GM12801 (cell line): ENCODE results near the gene FAAP100.

Source experiments
- CTCF ChIP-seq: IDR thresholded peaks from one replicate; pipeline ENCODE4 v1.5.1; 2011; ENCODE audit warnings: control low read depth; ENCODE audit not compliant: insufficient read length; ENCODE audit errors: extremely low read depth

The FAAP100 gene

GRCh38 chr17:81519284-81520020, 32.7 kb downstream of the FAAP100 start:
- TF ChIP-seq CTCF, result no peak

- TF ChIP-seq CTCF, result no peak
Measured at GRCh38 chr17:81518785-81519283, 33.3 kb downstream of the FAAP100 start.

- TF ChIP-seq CTCF, result no peak
Measured at GRCh38 chr17:81518113-81518784, 33.9 kb downstream of the FAAP100 start.

- TF ChIP-seq CTCF, result no peak
Measured at GRCh38 chr17:81517339-81518112, 34.6 kb downstream of the FAAP100 start.

- TF ChIP-seq CTCF, result no peak
Measured at GRCh38 chr17:81517009-81517338, 35.2 kb downstream of the FAAP100 start.

GRCh38 chr17:81516439-81516838, 35.7 kb downstream of the FAAP100 start:
- no peak for TF ChIP-seq CTCF

GRCh38 chr17:81515530-81516041, 36.6 kb downstream of the FAAP100 start:
- no peak for TF ChIP-seq CTCF
